Measurements from ENCODE around the gene NHLH1.
"Not testable (repeated sequence)": the region's sequence is repeated elsewhere in the genome, so short reads cannot be mapped to it uniquely, and the experiment has no call there.

NHLH1 gene

GRCh38 chr1:160376525-160377131, 9.8 kb downstream of the NHLH1 start:
- DNase-seq: peak in 32 of 58 donors; percentile 13 to 85 (median 32)

- DNase-seq: no peak
Observed at GRCh38 chr1:160377585-160378206, 10.8 kb downstream of the NHLH1 start.

GRCh38 chr1:160384812-160385211, 17.9 kb downstream of the NHLH1 start:
- DNase-seq: not testable (repeated sequence)

DNA sequence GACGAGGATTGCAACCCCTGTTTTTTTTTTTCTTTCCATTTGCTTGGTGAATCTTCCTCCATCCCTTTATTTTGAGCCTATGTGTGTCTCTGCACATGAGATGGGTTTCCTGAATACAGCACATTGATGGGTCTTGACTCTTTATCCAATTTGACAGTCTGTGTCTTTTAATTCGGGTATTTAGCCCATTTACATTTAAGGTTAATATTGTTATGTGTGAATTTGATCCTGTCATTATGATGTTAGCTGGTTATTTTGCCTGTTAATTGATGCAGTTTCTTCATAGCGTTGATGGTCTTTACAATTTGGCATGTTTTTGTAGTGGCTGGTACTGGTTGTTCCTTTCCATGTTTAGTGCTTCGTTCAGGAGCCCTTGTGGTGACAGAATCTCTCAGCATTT, 21.5 kb downstream of the NHLH1 start:
- DNase-seq: not testable (repeated sequence)

DNA sequence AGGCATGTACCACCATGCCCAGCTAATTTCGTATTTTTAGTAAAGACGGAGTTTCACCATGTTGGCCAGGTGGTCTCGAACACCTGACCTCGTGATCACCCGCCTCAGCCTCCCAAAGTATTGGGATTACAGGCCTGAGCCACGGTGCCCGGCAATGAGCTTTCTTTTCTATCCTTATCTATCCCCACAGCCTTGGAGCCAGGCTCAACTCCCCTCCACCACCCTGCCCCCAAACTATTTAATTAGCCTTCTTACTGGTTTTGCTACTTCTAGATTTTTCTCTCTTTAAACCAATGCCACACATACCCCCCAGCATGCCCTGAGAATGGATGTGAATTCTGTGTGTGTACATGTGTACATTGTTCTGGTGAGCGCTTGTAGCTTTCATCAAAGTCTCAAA, 27.8 kb downstream of the NHLH1 start:
- DNase-seq: no peak

GRCh38 chr1:160397651-160398050, 30.8 kb downstream of the NHLH1 start:
- no peak for DNase-seq

DNA sequence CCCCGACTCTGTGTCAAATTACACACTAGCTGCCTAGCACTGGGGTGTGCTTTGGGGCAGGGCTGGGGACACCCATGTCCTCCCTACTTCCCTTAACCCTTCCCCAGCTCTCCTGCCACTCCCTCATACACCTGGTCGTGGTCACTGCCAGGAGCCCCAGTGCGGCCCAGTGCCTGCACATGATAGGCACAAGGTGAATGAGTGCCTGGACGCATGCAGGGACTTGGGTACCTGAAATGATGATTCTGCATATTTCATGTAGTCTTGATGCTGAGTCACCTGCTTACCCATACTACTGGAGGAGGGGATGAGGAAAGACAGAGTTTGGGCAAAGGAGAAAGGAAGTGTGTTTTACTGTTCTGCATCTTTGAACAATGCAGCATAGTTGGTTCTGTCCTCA, 32.0 kb downstream of the NHLH1 start:
- no peak for DNase-seq

DNA sequence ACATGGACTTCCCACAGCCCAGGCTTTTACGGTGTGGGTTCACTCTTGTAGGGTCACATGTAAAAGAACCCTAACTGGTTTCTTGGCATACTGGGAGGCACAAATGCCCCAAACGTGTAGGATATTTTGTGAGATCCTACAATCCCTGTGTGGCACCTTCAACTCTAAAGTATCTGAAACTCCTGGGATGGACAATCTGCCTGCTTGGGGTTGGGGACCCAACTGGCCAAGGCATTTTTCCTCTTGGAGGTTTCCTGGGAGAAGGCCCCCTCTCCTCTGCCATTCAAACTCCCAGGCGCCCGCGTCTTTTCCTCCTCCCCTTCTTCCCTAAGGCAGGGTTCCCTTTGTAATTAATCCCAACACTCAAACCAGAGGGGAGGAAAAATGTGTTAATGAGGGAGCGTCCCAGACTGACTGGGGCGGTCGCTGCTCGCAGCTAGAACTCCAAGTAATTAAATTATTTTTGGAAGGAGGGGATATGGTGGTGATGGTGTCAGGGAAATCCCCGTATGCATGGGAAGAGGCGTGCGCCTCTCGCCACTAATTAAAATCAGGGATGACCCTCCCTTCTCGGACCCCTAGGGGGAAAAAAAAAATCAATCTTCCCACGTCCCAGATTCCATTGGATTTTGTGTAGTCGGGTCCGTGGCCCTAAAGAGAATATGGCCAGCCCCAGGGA, 32.8 kb downstream of the NHLH1 start:
- DNase-seq: peak in 1 of 58 donors; percentile 58

- DNase-seq: peak in 53 of 58 donors; percentile 16 to 81 (median 65)
Observed at GRCh38 chr1:160400223-160400645, 33.4 kb downstream of the NHLH1 start, which contains the start of gene VANGL2. VANGL2 (plus strand) TSS chr1:160400564; CDS start chr1:160415838, 15,274 bp downstream.

GRCh38 chr1:160400646-160401486, 34.0 kb downstream of the NHLH1 start:
- DNase-seq: peak in 13 of 58 donors; percentile 9 to 65 (median 30)

- DNase-seq: no peak
Observed at GRCh38 chr1:160401487-160401805, 34.6 kb downstream of the NHLH1 start.

DNA sequence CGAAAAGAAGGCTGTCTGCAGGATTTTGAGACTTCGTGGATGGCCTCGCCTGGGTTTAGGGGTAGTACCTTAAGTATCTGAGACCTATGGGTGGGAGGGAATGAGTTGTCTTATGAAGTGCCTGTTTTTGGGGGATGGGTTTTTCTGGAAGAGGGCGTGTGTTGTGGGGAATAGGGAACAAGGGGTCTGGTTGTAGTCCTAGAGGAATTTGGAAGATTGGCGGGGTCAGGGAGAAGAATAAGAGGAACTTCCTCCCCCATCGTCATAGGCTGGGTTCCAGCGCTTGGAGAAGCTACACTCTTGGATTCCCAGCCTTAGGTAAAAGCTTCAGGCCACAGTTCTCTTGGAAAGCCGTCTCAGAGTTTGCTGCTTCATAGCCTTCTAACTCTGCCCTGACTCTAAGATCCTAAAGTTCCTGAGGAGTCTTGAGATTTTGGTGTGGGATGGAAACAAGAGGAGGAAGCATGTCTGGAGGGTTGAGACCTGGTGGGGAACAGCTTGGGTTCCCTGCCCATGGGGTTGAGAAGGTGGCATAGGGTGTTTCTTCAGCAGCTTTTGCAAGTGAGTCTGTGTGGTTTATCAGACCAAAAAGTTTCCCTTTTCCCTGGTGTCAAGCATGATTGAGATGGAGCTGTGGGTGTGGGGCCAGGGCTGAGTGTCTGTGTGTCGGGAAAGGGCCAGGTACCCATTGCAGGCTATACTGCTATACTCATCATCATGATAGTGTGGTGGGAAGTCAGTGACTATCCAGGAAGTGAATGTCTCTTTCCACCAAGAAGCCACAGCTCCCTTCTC, 35.3 kb downstream of the NHLH1 start:
- no peak for DNase-seq

DNA sequence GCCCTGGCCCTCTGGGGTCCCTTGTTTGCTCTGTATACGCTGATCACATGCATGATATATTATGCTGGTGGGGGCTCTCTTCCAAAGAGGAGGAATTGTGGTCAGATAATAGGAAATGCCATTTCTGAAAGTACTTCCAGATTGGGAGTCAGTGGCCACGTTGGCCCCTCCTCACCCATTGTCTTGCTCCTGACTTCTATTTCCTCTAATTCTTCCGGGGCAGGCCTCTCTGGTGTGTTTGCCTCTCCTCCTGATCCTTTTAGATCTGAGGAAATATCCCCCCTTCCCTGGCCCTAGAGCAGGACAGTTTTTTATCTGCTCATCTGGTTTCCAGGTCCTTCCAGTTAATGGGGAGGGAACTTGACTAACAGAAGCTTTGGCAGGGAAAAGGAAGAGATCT, 36.4 kb downstream of the NHLH1 start:
- no peak for DNase-seq

- no peak for DNase-seq
Observed at GRCh38 chr1:160404094-160404493, 37.2 kb downstream of the NHLH1 start.

DNA sequence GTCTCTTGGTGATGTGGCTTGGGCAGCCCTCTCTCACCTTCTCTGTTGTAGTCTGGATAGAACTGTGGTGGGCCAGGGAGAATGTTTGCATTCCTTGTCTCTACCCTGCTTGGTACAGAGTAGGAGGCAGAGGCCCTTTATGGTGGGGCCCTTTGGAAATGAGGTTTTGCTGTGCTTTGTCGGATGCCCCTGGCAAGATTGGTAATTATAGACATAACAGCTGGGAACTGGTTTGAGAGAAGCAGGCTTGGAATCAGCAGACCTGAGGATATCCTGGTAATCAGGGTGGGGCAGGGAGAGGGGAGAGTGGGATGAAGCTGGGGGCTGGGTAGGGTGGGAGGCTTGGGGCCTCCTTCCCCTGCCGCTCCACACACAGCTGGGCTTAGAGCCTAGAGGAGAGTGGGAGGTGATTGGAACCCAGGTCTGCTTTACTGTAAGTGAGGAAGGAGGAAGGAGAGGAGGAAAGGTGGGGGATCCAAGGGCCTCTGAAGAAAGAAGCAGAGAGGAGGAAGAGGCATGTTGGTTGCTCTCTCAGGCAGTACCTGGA, 38.5 kb downstream of the NHLH1 start:
- no peak for DNase-seq

- DNase-seq: no peak
Observed at GRCh38 chr1:160406131-160406968, 39.5 kb downstream of the NHLH1 start.

GRCh38 chr1:160407839-160408801, 41.2 kb downstream of the NHLH1 start:
- no peak for DNase-seq

GRCh38 chr1:160408864-160409263, 42.0 kb downstream of the NHLH1 start:
- DNase-seq: no peak
